Gastrocnemius medialis (tissue), 4 donors: ENCODE data around the gene STMN1. TPM values are rescaled to one million over a fixed set of nuclear protein-coding genes. Genes with fewer than 3 reads are reported as not detected.

Experiments used
- ATAC-seq, 2 donors: fragments of 150-250 bp; one replicate each; pipeline ENCODE4 v1.9.1; 2016
- DNase-seq, 2 donors: peaks; one replicate each; pipeline ENCODE4 v3.0.0-alpha.2; 2019
- H3K27ac ChIP-seq, 4 donors: fragments of 200-600 bp; sonication (generic); 1 replicate in 1 of 4; 2 replicates in 3 of 4; pipeline ENCODE4 v1.5.1; 2016 to 2018; ENCODE audit warnings: mild to moderate bottlenecking in 2 of 4, moderate library complexity in 1 of 4
- H3K27me3 ChIP-seq, 3 donors: fragments of 200-600 bp; sonication (generic) in 2 of 3; 1 replicate in 1 of 3; 2 replicates in 2 of 3; pipeline versions ENCODE4 v1.5.1 to v1.6.0; 2016 to 2019; ENCODE audit warnings: mild to moderate bottlenecking in 1 of 3, moderate library complexity in 1 of 3
- H3K36me3 ChIP-seq, 2 donors: fragments of 200-600 bp; sonication (generic) in 1 of 2; one replicate each; pipeline ENCODE4 v1.5.1; 2017 to 2018
- H3K4me1 ChIP-seq, 2 donors: fragments of 200-600 bp; sonication (generic) in 1 of 2; one replicate each; pipeline ENCODE4 v1.5.1; 2016 to 2017; ENCODE audit warnings: mild to moderate bottlenecking in 2 of 2
- H3K4me3 ChIP-seq, 4 donors: fragments of 200-600 bp; sonication (generic) in 3 of 4; 1 replicate in 1 of 4; 2 replicates in 3 of 4; pipeline ENCODE4 v1.5.1; 2016 to 2019; ENCODE audit warnings: mild to moderate bottlenecking in 2 of 4
- H3K9me3 ChIP-seq, 3 donors: fragments of 200-600 bp; sonication (generic) in 2 of 3; 1 replicate in 1 of 3; 2 replicates in 2 of 3; pipeline ENCODE4 v1.5.1; 2016 to 2019
- POLR2A ChIP-seq, 2 donors: fragments of 450-650 bp; IDR thresholded peaks; one replicate each; pipeline ENCODE4 v1.6.1; 2017; ENCODE audit warnings: antibody characterized with exemption in 2 of 2, mild to moderate bottlenecking in 2 of 2, moderate library complexity in 2 of 2
- in situ Hi-C, 4 donors: fragments of 200-750 bp; cut with MboI; loops; one replicate each; pipeline versions ENCODE4 v1.15.0 to v1.8.0; 2017; ENCODE audit warnings: low sequenced_read_pairs in 4 of 4
- intact Hi-C: fragments of 100-400 bp; cut with DNase I; formaldehyde crosslinking; loops from one replicate; pipeline ENCODE4 v1.15.1; 2023; ENCODE audit warnings: low total_unique reads
- total RNA-seq, 4 donors: library from RNA; depleted of rRNA; stranded (reverse); fragments of >200 nt; gene quantifications; one replicate each; pipeline versions ENCODE4 v1.1.0 to v1.2.3, GENCODE V29; 2016
- TF ChIP-seq, protein P1 (sequence below), 5 experiments: fragments of 450-650 bp in 3 of 5; fragments of 200-600 bp in 2 of 5; sonication (generic) in 2 of 5; IDR thresholded peaks in 4 of 5; conservative IDR thresholded peaks in 1 of 5; 1 replicate in 4 of 5; 2 replicates in 1 of 5; pipeline ENCODE4 v1.5.1; 2016 to 2019; ENCODE audit warnings: antibody characterized with exemption in 5 of 5, mild to moderate bottlenecking in 3 of 5, moderate library complexity in 3 of 5

STMN1 gene
- total RNA-seq, 4 donors from 2014 or later, result 4.7 to 20.7 (median 13.7) TPM

DNA sequence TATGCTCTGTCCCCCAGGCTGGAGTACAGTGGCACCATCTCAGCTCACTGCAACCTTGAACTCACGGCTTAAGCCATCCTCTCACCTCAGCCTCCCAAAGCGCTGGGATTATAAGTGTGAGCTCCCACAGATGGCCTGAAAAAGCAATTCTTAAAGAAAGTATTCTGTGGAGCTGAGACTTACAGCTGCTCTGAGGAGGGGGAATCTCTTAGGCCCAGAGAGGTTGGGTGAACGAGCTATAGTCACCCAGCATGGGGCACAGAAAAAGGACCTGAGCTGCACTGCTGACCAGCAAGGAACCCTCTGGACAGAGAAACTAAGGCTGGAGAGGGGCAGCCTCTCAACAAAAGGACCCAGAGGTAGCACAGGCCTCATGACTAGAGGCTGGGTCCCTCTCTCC lies 32.0 kb downstream of the STMN1 start:
- no peak for ATAC-seq
- Histone ChIP-seq H3K27me3 (no peaks in the 10 kb centered on the region), H3K27ac (peak overlapping the region in 1 of 4 donors; percentile 60), H3K9me3 (no peaks in the 10 kb centered on the region), H3K36me3 (no peaks in the 10 kb centered on the region), H3K4me1 (peaks cover 6 to 8% of the 10 kb centered on the region in 2 donors), H3K4me3 (peak overlapping the region in 1 of 4 donors; percentile 75)
- TF ChIP-seq POLR2A (IDR thresholded peaks at IDR 0.05), result no peak
- TF ChIP-seq, protein P1, sequence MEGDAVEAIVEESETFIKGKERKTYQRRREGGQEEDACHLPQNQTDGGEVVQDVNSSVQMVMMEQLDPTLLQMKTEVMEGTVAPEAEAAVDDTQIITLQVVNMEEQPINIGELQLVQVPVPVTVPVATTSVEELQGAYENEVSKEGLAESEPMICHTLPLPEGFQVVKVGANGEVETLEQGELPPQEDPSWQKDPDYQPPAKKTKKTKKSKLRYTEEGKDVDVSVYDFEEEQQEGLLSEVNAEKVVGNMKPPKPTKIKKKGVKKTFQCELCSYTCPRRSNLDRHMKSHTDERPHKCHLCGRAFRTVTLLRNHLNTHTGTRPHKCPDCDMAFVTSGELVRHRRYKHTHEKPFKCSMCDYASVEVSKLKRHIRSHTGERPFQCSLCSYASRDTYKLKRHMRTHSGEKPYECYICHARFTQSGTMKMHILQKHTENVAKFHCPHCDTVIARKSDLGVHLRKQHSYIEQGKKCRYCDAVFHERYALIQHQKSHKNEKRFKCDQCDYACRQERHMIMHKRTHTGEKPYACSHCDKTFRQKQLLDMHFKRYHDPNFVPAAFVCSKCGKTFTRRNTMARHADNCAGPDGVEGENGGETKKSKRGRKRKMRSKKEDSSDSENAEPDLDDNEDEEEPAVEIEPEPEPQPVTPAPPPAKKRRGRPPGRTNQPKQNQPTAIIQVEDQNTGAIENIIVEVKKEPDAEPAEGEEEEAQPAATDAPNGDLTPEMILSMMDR (IDR thresholded peaks at IDR 0.05 in 4 of 5, conservative IDR thresholded peaks at IDR 0.05 in 1 of 5), result no peak
- no peak for DNase-seq
- intact Hi-C loops, result no loop called here
- in situ Hi-C loops, result no loop called here

DNA sequence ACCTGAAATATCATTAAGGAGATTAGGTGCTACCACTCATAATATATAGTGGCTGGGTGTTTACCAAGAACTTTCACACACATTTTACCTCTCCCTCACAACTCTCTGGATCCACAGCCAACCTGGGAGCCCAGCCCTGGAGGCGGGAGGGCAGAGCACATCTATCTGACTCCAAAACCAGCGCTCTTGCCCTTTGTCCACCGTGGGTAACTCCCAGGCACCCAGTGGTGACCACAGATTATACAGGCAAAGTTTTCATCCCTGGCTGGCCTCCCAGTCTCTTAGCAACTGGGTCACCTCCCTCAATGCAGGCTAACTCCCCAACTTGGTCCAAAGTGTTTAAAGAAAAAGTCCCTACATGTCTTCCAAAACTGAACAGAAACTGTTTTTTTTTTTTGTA lies 33.1 kb downstream of the STMN1 start:
- H3K36me3 ChIP-seq, result no peaks in the 10 kb centered on the region
- no peak for DNase-seq

DNA sequence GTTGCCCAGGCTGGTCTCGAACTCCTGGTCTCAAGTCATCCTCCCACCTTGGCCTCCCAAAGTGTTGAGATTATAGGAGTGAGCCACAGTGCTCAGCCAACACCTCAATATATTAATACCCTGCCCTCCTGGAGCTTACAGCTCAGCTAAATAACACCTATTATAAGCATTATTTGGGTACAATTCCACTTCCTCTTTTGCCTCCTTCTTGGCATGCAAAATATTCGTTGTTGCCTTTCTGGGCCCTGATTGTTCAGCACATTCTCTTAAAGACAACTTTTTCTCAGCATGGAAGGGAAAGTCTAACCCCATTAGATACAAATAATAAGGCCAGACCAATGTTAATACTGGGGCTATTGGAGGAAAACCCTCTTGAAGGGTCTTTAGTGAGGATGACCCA lies 33.5 kb downstream of the STMN1 start:
- no peak for TF ChIP-seq POLR2A (IDR thresholded peaks at IDR 0.05)
- TF ChIP-seq, protein P1 (IDR thresholded peaks at IDR 0.05 in 4 of 5, conservative IDR thresholded peaks at IDR 0.05 in 1 of 5), result no peak
- Histone ChIP-seq H3K27me3 (no peaks in the 10 kb centered on the region), H3K27ac (no peak overlapping the region), H3K36me3 (no peaks in the 10 kb centered on the region), H3K9me3 (no peaks in the 10 kb centered on the region), H3K4me1 (peaks cover 6 to 8% of the 10 kb centered on the region in 2 donors), H3K4me3 (no peak overlapping the region)
- intact Hi-C loops, result no loop called here
- no peak for ATAC-seq
- in situ Hi-C loops, result no loop called here
- DNase-seq, result no peak

More for the DNA sequence above, 33.1 kb downstream of the STMN1 start:
- in situ Hi-C loops, result no loop called here
- H3K27ac ChIP-seq, result no peak overlapping the region
- no peak for TF ChIP-seq POLR2A (IDR thresholded peaks at IDR 0.05)
- TF ChIP-seq, protein P1 (IDR thresholded peaks at IDR 0.05 in 4 of 5, conservative IDR thresholded peaks at IDR 0.05 in 1 of 5), result no peak
- H3K4me3 ChIP-seq, result no peak overlapping the region
- no peaks in the 10 kb centered on the region for H3K9me3 ChIP-seq
- no peaks in the 10 kb centered on the region for H3K27me3 ChIP-seq
- H3K4me1 ChIP-seq, result peaks cover 6 to 8% of the 10 kb centered on the region in 2 donors
- intact Hi-C loops, result no loop called here
- no peak for ATAC-seq

DNA sequence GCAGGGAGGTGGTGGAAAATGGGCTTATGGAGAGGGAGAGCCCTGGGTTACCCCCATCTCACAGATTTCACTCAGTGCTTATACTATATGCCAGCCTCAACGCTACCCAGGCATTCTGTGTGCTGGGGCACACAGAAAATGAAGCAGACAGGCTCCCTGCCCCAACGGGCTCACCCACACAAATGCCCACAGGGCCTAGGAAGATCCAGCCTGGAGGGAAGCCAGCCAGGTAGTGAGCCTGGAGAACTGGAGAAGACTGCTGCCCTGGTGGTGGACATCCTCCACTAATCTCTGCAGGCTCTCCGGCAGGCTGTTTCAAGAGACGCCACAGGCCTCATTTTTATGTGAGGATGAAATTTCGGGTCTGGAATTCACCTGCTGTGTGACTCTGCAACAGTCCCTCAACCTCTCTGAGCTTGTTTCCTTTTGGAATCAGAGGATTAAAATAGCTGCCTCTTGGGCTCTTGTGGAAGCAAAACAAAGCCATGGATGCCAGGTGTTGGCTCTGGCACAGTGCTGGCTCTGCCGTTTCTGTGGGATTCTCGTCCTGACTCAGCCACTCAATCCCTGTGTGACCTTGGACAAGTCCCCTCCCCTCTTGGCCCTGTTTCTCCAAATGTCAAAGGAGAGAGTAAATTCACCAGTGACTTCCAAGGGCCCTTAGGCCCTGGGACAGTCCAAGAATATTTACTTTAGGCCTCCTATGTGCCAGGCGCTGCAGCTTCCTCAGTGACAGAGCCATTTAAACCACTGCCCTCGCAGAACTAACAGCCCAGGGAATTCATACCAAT lies 34.3 kb downstream of the STMN1 start:
- in situ Hi-C loops, result no loop called here
- DNase-seq (no peak), ATAC-seq (no peak)

More for the DNA sequence above, 34.3 kb downstream of the STMN1 start:
- TF ChIP-seq, protein P1 (IDR thresholded peaks at IDR 0.05 in 4 of 5, conservative IDR thresholded peaks at IDR 0.05 in 1 of 5), result no peak
- TF ChIP-seq POLR2A (IDR thresholded peaks at IDR 0.05), result no peak
- no peak overlapping the region for H3K4me3 ChIP-seq
- H3K9me3 ChIP-seq, result no peaks in the 10 kb centered on the region
- H3K27me3 ChIP-seq, result no peaks in the 10 kb centered on the region
- peaks cover 6 to 8% of the 10 kb centered on the region in 2 donors for H3K4me1 ChIP-seq
- no peaks in the 10 kb centered on the region for H3K36me3 ChIP-seq
- H3K27ac ChIP-seq, result no peak overlapping the region
- intact Hi-C loops, result no loop called here
